Neural progenitor cell (in vitro differentiated cells): ENCODE measurements around the gene SPOPL.

Experiments
- CTCF ChIP-seq: fragments of 200-600 bp; sonication (generic); IDR thresholded peaks from 2 replicates; pipeline ENCODE4 v1.5.1; 2017; ENCODE audit warnings: antibody characterized with exemption, mild to moderate bottlenecking
- EZH2 ChIP-seq: fragments of 200-600 bp; sonication (generic); IDR thresholded peaks from 2 replicates; pipeline ENCODE4 v1.6.1; 2017; ENCODE audit warnings: antibody characterized with exemption, mild to moderate bottlenecking, moderate library complexity
- EZH2phosphoT487 ChIP-seq: fragments of 200-600 bp; sonication (generic); IDR thresholded peaks from 2 replicates; pipeline ENCODE4 v1.6.1; 2017; ENCODE audit warnings: antibody characterized with exemption

- TF ChIP-seq CTCF (peak; percentile 36), EZH2phosphoT487 (no peak), EZH2 (no peak)
Measured at GRCh38 chr2:138501425-138502254, at the start of gene SPOPL.
